Astrocyte of the cerebellum (primary cell): Measurements from ENCODE around the gene SWI5.

Source experiments
- DNase-seq: peaks from one replicate; pipeline ENCODE4 v3.0.0-alpha.2; 2011; ENCODE audit warnings: low read depth
- H3K4me3 ChIP-seq: 2 replicates; pipeline ENCODE4 v1.5.1; 2011; ENCODE audit warnings: mild to moderate bottlenecking, low read depth, low read length, moderate library complexity
- in situ Hi-C: cut with HindIII; loops from 2 replicates; pipeline ENCODE4 v1.10.0; 2017; ENCODE audit warnings: low sequenced_read_pairs
- TF ChIP-seq, protein P1 (sequence below): IDR thresholded peaks from 2 replicates; pipeline ENCODE4 v1.5.1; 2012; ENCODE audit warnings: low read length, low read depth, moderate library complexity, mild to moderate bottlenecking; ENCODE audit errors: missing control alignments

The SWI5 gene

DNA sequence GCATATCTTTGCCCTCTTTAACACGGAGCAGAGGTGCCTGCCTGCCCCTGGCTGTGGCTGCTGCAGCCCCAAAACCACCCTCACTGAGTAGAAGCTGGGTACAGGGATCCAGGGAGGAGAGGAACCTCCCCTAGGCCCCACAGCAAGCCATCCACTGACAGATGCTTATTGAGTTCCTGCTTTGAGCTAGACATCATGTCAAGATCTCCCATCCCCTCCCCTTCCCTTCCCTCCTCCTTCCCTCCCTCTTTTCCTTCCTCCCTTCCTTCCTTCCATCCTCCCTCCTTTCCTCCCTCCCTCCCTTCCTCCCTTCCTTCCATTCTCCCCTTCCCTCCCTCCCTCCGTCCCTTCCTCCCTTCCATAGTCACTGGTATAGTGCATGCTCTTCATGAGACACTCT lies 29.6 kb upstream of the SWI5 start:
- no peak for DNase-seq

DNA sequence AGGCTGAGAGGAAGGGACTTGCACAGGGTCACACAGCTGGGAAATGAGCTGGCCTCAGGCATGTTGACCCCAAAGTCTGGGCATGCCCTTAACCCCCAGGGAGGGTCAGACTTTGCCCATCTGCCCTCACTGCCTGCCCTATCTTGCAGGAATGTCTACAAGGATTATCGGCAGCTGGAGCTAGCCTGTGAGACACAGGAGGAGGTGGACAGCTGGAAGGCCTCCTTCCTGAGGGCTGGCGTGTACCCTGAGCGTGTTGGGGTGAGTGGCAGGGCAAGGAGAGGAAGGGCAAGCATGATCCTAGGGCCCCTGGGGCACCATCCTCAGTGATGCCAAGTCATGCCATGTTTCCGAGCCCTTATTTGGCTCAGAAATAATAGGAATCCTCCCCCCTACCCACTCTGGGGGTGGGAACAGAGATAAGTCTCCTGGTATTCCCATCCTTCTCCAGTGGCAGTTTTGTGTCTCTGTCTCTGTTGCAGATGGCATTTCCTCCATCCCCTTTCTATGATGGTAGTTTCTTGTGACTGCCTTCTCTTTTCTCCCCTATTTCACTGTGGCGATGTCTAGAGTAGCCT lies 28.8 kb upstream of the SWI5 start:
- no peak for DNase-seq
- H3K4me3 ChIP-seq = no peak overlapping the region
- in situ Hi-C loops = no loop called here
- TF ChIP-seq, protein P1, sequence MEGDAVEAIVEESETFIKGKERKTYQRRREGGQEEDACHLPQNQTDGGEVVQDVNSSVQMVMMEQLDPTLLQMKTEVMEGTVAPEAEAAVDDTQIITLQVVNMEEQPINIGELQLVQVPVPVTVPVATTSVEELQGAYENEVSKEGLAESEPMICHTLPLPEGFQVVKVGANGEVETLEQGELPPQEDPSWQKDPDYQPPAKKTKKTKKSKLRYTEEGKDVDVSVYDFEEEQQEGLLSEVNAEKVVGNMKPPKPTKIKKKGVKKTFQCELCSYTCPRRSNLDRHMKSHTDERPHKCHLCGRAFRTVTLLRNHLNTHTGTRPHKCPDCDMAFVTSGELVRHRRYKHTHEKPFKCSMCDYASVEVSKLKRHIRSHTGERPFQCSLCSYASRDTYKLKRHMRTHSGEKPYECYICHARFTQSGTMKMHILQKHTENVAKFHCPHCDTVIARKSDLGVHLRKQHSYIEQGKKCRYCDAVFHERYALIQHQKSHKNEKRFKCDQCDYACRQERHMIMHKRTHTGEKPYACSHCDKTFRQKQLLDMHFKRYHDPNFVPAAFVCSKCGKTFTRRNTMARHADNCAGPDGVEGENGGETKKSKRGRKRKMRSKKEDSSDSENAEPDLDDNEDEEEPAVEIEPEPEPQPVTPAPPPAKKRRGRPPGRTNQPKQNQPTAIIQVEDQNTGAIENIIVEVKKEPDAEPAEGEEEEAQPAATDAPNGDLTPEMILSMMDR = no peak

More for the DNA sequence above, 29.6 kb upstream of the SWI5 start:
- TF ChIP-seq, protein P1 = no peak
- H3K4me3 ChIP-seq = no peak overlapping the region
- in situ Hi-C loops = no loop called here

DNA sequence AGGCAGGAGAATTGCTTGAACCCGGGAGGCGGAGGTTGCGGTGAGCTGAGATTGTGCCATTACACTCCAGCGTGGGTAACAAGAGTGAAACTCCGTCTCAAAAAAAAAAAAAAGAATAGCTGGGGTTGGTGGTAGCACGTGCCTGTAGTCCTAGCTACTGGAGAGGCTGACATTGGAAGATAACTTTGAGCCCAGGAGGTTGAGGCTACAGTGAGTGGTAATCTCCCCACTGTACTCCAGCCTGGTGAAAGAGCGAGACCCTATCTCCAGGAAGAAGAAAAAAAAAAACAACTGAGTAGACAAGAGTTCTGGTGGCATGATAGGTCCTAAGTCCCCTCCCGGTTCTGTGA lies 26.5 kb upstream of the SWI5 start:
- in situ Hi-C loops = no loop called here
- H3K4me3 ChIP-seq = no peak overlapping the region
- DNase-seq = no peak
- TF ChIP-seq, protein P1 = no peak

DNA sequence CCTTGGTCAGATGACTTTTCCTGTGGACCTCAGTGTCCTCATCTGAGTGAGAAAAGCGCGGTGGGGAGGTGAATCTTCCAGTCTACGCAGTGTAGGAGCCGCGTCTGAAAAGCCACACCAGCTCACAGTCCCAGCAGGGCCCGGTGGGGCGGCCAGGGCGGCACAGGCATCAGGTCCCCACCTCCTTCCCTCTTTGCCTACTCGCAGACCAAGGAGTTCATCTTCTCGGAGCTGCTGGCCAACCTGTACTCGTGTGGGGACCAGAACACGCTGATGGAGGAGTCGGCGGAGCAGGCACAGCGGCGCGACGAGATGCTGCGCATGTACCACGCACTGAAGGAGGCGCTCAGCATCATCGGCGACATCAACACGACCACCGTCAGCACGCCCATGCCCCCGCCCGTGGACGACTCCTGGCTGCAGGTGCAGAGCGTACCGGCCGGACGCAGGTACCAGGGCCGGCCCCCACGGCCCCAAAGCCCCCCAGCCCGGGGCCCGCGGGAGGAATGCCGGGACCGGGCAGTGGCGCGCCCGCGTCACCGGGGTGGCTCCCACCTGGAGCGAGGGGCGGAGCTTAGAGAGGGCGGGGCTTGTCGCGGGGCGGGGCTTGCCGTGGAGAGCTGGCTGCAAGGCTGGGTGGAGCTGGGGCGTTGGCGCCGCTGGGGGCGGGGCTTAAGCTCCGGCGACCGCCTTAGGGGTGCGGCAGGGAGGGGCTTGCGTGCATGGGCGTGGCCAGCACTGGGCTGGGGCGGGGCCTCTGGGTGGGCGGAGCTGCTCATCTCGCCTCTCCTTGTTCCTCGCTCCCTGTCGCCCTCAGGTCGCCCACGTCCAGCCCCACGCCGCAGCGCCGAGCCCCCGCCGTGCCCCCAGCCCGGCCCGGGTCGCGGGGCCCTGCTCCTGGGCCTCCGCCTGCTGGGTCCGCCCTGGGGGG lies 25.9 kb upstream of the SWI5 start:
- peak overlapping the region; percentile 33 for H3K4me3 ChIP-seq
- in situ Hi-C loops = no loop called here
- DNase-seq = peak; percentile 45
- TF ChIP-seq, protein P1 = no peak

DNA sequence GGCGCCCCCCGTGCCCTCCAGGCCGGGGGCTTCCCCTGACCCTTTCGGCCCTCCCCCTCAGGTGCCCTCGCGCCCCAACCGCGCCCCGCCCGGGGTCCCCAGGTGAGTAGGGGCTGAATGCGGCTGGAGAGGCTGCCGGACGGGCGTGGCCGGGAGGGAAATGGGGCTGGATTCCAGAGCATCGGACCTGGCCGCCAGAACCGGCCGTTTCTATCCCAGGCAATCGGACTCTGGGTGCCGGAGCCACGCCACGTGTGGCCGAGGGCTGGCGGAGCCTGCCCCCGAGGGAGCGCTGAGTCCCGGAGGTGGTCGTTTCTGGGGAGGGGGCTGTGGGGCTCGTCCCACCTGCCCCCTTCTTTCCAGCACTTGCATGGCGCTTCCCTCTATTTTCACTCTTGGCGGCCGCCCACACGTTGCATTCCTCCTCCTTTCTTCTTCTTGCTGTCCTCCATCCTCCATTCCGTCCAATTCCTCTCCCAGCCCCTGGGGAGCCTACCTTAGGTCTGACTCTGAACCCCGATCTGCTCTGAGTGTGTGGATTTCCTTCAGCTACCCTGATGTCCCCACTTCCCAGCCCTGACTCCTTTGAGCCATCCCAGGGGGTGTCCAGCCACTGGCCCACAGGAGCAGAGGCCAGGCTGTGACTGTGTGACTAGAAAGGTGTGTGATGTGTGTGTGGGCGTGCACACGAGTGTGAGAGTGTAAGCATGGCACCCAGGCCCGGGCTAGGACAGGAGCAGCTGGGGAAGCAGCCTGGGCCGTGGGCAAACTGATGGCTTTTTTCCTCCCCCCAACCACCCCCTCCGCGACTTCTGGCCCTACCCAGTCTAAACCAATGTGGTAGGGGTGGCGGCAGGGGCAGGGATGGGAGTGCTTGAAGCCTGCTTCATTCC lies 25.0 kb upstream of the SWI5 start:
- no peak for DNase-seq
- TF ChIP-seq, protein P1 = no peak
- H3K4me3 ChIP-seq = peak overlapping the region; percentile 33
- in situ Hi-C loops = no loop called here

DNA sequence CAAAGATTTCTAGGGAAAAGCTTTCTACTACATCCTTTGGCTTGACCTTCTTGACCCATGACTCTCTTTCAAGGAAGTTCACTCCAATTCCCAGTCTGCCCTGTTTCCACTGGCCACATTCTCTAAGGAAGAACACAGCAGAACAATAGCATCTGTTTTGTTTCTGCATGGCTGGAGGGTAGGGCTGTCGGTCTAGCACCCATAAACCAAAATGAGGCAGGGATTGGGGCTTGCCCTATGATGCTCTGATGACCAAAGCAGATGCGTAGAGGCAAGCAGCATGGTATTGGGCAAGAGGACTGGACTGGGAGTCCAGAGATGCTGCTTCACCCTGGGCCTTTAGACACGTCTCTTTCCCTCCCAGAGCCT lies 24.4 kb upstream of the SWI5 start:
- no peak overlapping the region for H3K4me3 ChIP-seq
- DNase-seq = no peak
- TF ChIP-seq, protein P1 = no peak
- in situ Hi-C loops = no loop called here
